Activated CD4-positive, alpha-beta T cell treated with anti-CD3 and anti-CD28 coated beads for 24 hours (primary cell): ENCODE measurements around the gene B4GALT5.
A peak's percentile ranks its signal among the peaks of the same experiment; 100 is the strongest.
"Not testable (repeated sequence)": the region's sequence is repeated elsewhere in the genome, so short reads cannot be mapped to it uniquely, and the experiment has no call there.

Source experiments
- DNase-seq, 2 donors: peaks; one replicate each; pipeline ENCODE4 v3.0.0-alpha.2; 2020; ENCODE audit warnings: low read depth in 2 of 2

Gene B4GALT5

GRCh38 chr20:49629606-49630005 lies 84.1 kb downstream of the B4GALT5 start:
- DNase-seq: no peak

- not testable (repeated sequence) for DNase-seq
Observed at GRCh38 chr20:49628280-49628679, 85.4 kb downstream of the B4GALT5 start.

- no peak for DNase-seq
Observed at GRCh38 chr20:49627329-49627761, 86.3 kb downstream of the B4GALT5 start.

GRCh38 chr20:49624988-49625387 lies 88.7 kb downstream of the B4GALT5 start:
- DNase-seq: not testable (repeated sequence)

GRCh38 chr20:49624317-49624716 lies 89.4 kb downstream of the B4GALT5 start:
- DNase-seq: no peak

GRCh38 chr20:49622243-49622642 lies 91.4 kb downstream of the B4GALT5 start:
- DNase-seq: no peak

GRCh38 chr20:49620364-49621240 lies 93.1 kb downstream of the B4GALT5 start:
- DNase-seq: no peak

- no peak for DNase-seq
Observed at GRCh38 chr20:49619113-49620048, 94.3 kb downstream of the B4GALT5 start.

- no peak for DNase-seq
Observed at GRCh38 chr20:49618289-49618688, 95.4 kb downstream of the B4GALT5 start.

GRCh38 chr20:49617394-49617793 lies 96.3 kb downstream of the B4GALT5 start:
- not testable (repeated sequence) for DNase-seq

GRCh38 chr20:49616154-49617007 lies 97.3 kb downstream of the B4GALT5 start:
- no peak for DNase-seq

GRCh38 chr20:49615401-49616153 lies 98.1 kb downstream of the B4GALT5 start:
- DNase-seq: no peak

GRCh38 chr20:49615051-49615400 lies 98.7 kb downstream of the B4GALT5 start:
- not testable (repeated sequence) for DNase-seq

- DNase-seq: no peak
Observed at GRCh38 chr20:49614338-49615050, 99.2 kb downstream of the B4GALT5 start.

GRCh38 chr20:49612127-49612738 lies 101.4 kb downstream of the B4GALT5 start:
- no peak for DNase-seq

- DNase-seq: not testable (repeated sequence)
Observed at GRCh38 chr20:49611539-49612126, 102.0 kb downstream of the B4GALT5 start.

- DNase-seq: peak; percentile 65 to 72
Observed at GRCh38 chr20:49610691-49611538, 102.8 kb downstream of the B4GALT5 start.
